CD4-positive, alpha-beta T cell treated with Interleukin-15 for 4 hours (primary cell): Measurements from ENCODE around the gene OLFM2.
A peak's percentile ranks its signal among the peaks of the same experiment; 100 is the strongest.
"Not testable (repeated sequence)": the region's sequence is repeated elsewhere in the genome, so short reads cannot be mapped to it uniquely, and the experiment has no call there.

Experiments
- DNase-seq: peaks from one replicate; pipeline ENCODE4 v3.0.0-alpha.2; 2020; ENCODE audit warnings: low spot score

OLFM2 gene

DNA sequence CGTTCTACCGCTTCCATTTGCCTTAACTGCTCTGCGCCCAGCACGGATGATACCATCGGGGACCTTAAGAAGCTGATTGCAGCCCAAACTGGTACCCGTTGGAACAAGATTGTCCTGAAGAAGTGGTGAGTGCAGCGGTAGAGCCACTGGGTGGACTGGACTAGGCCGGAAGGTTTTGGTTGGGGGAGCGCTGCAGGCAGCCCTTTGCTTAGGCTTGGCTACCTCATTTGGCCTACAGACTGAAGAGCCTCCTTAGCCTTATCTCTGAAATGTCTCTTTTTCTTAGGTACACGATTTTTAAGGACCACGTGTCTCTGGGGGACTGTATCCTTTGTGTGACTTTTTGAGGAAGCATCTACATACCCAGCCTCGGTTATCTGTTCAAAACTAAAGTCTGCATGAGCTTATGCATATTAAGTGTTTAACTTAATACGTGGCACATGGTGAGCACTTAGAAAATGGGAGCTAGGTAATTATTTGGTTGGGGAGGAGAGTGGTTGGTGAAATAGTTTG, 107.7 kb downstream of the OLFM2 start:
- DNase-seq = no peak

DNA sequence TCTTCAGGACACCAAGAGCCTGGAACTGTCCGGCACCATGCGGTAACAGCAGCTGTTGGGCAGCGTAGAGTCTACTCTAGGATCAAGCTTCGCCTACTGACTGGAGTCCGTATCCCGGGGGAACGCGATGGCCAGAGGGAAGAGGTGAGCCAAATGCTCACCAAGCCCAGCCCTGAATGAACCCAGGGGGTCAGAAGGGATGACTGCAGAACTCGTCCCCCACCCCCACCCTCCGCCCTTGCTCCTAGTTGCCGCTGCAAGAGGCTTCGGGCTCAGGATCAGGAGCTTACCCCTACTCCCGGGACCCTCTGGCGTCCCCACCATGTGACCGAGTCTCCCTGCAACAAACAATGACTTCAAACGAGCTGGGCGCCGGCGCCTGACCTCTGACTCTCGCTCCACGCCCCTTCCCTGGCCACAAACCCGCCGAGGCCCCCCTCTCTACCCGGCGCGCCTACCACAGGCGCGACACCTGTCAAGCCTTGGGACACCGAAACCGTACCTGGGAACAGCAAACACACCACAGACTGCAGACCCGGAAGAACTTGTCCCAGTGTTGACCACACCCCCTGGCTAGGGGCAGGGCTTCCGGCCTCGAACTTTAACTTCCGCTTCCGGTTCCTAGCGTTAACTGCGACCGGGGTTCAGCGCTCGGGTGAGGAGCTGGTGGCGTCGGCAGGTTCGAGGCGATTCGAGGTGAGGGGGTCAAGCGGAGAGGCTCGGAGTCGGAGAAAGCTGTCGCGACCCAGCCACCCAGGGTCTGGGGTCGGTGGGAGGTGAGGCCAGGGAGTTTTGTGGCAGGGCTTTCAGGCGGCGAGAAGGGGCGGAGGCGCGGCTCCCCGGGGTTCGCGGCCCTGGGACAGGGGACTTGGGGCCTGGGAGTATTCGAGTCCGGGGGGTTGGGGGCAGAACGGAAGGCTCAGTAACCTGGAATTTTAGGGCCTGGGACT, 108.8 kb downstream of the OLFM2 start, which contains the start of gene UBL5:
Gene UBL5 (plus strand): TSS at position 630 of the 950 bp plus-strand sequence. CDS start 420 bp downstream, outside the sequence.
- DNase-seq = peak; percentile 91

DNA sequence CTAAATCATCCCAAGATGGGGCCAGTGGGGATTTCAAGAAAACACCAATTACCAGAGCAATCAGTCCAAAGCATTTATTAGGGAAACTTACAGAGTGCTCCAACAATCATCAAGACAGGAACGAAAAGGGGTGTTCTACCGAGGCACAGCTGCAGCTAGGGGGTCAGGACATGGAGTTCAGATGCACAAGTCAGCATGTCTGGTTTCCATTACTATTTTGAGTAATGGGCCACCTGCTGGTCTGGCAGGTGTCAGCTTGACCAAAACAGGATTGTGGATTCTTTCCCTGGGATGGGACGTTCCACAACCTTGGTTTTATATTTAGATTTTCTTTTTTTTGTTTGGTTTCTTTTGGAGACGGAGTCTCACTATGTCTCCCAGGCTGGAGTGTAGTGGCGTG, 112.5 kb downstream of the OLFM2 start:
- DNase-seq = no peak

DNA sequence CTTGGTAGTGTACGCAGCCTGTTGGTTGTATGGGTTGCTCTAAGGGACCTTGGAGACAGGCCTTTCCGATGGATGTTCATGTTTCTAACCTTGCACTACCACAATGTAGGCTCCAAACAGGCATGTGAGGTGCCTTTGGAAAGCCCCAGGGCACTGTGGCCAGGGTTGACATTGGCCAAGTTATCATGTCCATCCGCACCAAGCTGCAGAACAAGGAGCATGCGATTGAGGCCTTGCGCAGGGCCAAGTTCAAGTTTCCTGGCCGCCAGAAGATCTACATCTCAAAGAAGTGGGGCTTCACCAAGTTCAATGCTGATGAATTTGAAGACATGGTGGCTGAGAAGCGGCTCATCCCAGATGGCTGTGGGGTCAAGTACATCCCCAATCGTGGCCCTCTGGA, 116.3 kb downstream of the OLFM2 start:
- not testable (repeated sequence) for DNase-seq

DNA sequence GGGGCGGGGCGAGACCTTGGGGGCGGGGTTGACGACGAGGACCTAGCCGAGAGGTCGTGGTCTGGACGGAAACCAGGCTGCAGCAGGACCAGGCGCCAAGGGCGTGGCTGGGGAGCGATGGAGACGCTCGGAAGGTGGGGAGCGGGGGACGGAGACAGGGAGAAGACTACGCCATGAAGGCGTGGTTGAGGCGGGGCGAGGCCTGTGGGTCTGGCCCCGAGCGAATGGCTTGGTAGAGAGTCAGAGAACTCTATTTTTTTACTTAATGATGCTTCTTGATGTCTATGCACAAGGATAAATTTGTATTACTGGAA, 116.8 kb downstream of the OLFM2 start:
- no peak for DNase-seq

DNA sequence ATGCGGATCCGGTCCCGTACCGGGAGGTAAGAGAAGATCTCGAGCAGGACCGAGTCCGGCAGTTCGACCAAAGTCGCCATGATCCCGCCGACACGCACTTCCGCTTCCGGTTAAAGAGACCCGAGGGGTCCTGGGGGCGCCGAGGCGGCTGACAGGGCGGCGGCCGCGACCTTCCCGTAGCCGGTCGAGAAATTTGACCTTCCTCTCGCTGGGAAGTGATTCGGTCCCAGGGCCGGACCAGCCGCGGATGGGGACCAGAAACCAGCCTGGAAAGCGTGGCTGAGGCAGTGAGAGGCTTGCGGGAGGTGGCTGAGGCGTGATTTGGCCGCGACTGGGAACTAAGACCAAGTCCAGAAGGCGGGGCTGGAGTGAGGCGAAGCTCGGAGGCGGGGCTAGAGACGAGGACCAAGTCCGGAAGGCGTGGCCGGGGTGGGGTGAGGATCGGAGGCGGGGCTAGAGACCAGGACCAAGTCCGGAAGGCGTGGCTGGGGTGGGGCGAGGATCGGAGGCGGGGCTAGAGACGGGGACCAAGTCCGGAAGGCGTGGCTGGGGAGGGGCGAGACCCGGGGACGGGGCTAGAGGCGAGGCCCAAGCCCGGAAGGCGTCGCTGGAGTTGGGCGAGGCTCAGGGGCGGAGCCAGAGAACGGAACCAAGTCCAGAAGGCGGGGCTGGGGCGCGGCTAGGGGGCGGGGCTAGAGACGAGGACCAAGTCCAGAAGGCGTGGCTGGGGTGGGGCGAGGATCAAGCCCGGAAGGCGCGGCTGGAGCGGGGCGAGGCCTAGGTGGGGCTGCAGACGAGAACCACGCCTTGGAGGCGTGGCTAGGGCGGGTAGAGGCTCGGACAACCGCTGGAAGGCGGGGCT, 117.3 kb downstream of the OLFM2 start, which contains the start of gene FBXL12:
Gene FBXL12 (minus strand): TSS at position 346 of the 862 bp plus-strand sequence. CDS start 266 bp downstream, at position 80.
- DNase-seq = peak; percentile 100

DNA sequence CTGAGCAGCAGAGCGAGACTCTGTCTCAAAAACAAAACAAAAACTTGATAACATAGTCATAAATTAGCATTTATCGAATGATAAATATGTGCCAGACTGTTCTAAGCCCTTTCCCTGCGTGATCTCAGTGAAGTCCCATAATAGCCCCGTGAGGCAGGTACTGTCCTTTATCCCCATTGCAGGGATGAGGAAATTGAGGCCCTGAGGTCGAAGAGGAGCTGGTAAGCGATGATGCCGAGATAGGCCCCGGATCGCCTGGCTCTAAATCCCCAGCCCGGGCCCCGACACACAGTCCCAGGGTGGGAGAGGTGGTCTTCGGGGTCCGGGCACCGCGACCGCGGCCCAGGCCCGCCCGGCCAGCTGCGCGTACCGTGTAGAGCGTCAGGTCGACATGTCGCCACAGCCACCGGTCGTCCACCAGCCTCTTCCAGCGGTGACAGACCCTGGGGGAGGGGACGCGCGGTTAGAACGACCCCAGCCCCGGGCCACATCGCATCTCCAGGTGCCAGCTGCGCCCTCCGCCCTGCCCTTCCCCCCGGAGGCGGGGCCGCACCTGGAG, 118.1 kb downstream of the OLFM2 start:
- no peak for DNase-seq

DNA sequence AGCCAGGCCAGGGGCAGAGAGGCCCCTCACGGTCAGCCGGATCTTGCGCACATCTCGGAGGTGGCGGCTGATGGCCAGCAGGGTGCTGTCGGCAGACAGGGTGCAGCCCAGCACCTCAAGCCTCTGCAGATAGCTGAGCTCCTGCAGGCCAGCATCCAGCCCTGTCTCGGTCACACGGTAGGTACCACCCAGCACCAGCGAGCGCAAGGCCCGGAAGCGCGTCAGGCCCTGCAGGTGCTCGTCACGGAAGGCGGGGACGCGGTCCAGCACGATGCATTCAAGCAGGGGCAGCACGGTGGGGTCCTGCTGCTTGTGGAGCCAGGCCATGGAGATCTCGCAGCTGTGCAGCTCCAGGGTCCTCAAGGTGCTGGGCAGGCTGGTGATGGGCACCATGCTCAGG, 125.2 kb downstream of the OLFM2 start:
- no peak for DNase-seq

DNA sequence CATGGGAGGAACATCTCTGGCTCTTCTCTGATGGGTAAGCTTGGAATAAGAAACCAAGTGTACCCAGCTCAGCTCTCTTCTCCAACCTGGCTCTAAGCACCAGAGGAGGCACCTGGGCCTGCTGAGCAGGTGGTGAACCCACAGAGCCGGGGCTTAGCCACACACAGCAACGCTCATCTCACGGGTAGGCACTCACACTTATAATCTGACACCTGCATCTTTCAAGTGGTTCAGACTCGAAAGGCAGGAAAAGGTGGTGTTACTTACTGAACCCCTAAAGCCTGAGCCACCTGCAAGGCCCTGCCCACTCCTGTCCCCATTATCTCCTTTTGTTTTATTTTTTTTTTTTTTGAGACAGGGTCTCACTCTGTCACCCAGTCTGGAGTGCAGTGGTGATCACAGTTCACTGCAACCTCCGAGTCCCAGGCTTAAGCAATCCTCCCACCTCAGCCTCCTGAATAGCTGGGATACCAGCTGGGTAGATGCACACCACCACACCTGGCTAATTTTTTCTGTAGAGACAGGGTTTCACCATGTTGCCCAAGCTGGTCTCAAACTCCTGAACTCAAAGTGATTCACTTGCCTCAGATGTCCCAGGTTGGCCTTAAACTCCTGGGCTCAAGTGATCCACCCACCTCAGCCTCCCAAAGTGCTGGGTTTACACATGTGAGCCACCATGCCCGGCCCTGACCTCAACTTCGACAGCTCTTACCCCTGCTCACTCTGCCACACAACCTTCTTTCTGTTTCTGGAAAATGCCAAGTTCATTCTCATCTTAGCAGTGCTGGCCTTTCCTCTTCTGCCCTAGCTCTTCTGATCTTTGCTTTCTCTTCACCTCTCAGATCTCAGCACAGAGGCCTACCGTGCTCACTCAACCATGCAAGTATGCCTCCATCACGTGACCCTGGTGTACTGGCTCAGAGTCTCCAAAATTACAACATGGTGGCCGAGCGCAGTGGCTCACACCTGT, 127.2 kb downstream of the OLFM2 start:
- DNase-seq = peak; percentile 31

DNA sequence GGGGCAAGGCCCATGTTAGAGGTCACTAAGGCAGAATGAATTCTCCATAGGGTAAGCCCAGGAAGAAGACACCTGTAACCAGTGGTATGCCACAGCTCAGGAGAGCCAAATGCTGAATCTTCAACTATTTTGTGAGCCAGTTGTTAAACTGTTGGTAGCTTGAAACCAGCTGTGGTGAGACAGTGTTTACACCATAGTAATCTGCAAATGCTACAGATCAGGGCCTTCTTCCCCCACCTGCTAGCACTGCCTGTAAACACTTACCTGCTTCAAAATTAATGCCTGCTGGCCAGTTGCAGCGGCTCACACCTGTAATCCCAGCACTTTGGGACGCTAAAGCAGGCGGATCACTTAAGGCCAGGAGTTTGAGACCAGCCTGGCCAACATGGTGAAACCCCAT, 129.5 kb downstream of the OLFM2 start:
- no peak for DNase-seq
